Testis (tissue), 2 donors: ENCODE data around the gene KCTD1.

ENCODE experiments used
- CTCF ChIP-seq, 3 experiments: fragments of 450-650 bp in 2 of 3; fragments of 200-600 bp in 1 of 3; sonication (generic) in 1 of 3; IDR thresholded peaks; one replicate each; pipeline ENCODE4 v1.5.1; 2016 to 2019; ENCODE audit warnings: antibody characterized with exemption in 3 of 3, mild to moderate bottlenecking in 2 of 3, moderate library complexity in 1 of 3
- POLR2A ChIP-seq: fragments of 450-650 bp; IDR thresholded peaks from one replicate; pipeline ENCODE4 v1.6.1; 2017; ENCODE audit warnings: antibody characterized with exemption, mild to moderate bottlenecking, moderate library complexity

GRCh38 chr18:26495287-26495686 is 53.1 kb downstream of the KCTD1 start:
- TF ChIP-seq CTCF (IDR thresholded peaks at IDR 0.05) (no peak), POLR2A (no peak)
